GM13976 (cell line): ENCODE data around the gene USP36.

ENCODE experiments used
- DNase-seq: peaks from one replicate; pipeline ENCODE4 v3.0.0; 2012; ENCODE audit warnings: low spot score
- CTCF ChIP-seq: IDR thresholded peaks from 2 replicates; pipeline ENCODE4 v1.5.1; 2012; ENCODE audit warnings: borderline replicate concordance, mild to moderate bottlenecking; ENCODE audit not compliant: insufficient read depth; ENCODE audit errors: extremely low read depth, missing control alignments, control extremely low read depth
- in situ Hi-C: fragments of 300-500 bp; cut with MboI; formaldehyde crosslinking; loops from one replicate; pipeline ENCODE4 v1.12.0; 2022; ENCODE audit warnings: low sequenced_read_pairs, mixed read lengths, inconsistent platforms; ENCODE audit not compliant: unreplicated experiment

The USP36 gene

GRCh38 chr17:78884876-78885667, 44.5 kb upstream of the USP36 start:
- no peak for TF ChIP-seq CTCF
- no peak for DNase-seq
- in situ Hi-C loops = no loop called here

- in situ Hi-C loops = no loop called here
- no peak for DNase-seq
- no peak for TF ChIP-seq CTCF
These were observed 43.7 kb upstream of the USP36 start for GRCh38 chr17:78884148-78884825.

GRCh38 chr17:78883533-78884131, 43.0 kb upstream of the USP36 start:
- TF ChIP-seq CTCF = no peak
- in situ Hi-C loops = no loop called here

GRCh38 chr17:78883089-78883532, 42.5 kb upstream of the USP36 start:
- in situ Hi-C loops = no loop called here
- no peak for DNase-seq
- no peak for TF ChIP-seq CTCF

More at GRCh38 chr17:78883533-78884131, 43.0 kb upstream of the USP36 start:
- DNase-seq = no peak

- in situ Hi-C loops = no loop called here
- no peak for TF ChIP-seq CTCF
- no peak for DNase-seq
These were observed 42.0 kb upstream of the USP36 start for GRCh38 chr17:78882540-78883088.

GRCh38 chr17:78879635-78880186, 39.1 kb upstream of the USP36 start:
- TF ChIP-seq CTCF = no peak
- in situ Hi-C loops = no loop called here
- no peak for DNase-seq
